NOMO-1 treated with DMSO at 0.1 percent for 48 hours (cell line): ENCODE data around the gene E2F6.

Experiments used
- DNase-seq: peaks from one replicate; lab custom pipeline; 2025; ENCODE audit not compliant: unreplicated experiment; lab: John Stamatoyannopoulos, UW

E2F6 gene

DNA sequence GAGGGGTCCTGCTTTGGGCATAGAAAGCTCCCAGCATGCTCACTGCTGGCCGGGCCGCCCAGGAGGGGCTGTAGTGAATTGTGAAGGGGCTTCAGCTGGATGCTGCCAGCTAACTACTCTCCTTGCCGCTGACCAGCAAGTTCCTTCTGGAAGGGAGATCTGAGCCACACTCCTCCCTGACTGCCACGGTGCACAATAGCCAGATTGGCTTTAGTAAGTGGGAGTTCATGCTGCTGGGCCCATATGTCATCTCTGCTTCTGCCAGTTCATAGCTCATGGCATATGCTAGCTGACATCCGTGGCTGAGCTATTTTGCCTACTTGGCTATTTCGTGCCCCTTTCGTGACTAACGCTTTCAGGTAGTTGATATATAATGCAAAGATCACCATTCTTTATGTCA is 69.9 kb downstream of the E2F6 start:
- DNase-seq: no peak

DNA sequence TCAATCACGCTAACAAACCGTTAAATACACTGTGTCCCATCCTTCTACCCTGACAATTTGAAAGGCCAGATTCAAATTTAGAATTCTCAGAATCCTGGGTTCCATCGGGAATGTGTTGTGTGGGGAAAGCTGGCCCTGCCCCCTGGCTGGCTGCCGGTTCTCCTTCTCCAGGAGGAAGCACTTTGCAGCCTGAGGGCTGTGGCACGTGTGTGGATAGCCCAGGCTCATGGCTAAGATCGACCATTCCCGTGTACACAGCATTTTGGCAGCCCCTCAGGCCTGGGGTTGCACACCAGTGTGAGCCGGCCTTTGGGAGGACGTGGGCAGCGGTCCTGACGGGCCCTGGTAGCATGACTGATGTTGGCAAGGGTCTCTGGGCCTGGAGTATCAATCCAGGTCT is 70.6 kb downstream of the E2F6 start:
- no peak for DNase-seq
